ENCODE data around the gene ZNF611. TPM values are rescaled to one million over a fixed set of nuclear protein-coding genes. Genes with fewer than 3 reads are reported as not detected.
"Not testable (repeated sequence)": the region's sequence is repeated elsewhere in the genome, so short reads cannot be mapped to it uniquely, and the experiment has no call there.

The ZNF611 gene
- total and polyA plus RNA-seq, 9 donors: 4.9 to 10.5 (median 7.1) TPM

DNA sequence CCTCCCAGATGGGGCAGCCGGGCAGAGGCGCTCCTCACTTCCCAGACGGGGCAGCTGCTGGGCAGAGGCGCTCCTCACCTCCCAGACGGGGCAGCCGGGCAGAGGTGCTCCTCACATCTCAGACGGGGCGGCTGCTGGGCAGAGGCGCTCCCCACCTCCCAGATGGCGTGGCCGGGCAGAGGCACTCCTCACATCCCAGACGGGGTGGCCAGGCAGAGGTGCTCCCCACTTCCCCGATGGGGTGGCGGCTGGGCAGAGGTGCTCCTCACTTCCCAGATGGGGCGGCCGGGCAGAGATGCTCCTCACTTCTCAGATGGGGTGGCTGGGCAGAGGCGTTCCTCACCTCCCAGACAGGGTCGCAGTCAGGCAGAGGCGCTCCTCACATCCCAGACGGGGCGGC, 14.3 kb downstream of the ZNF611 start:
- H3K27me3 ChIP-seq (ENCODE audit: control insufficient read depth, insufficient read depth, low read length); H3K9me3 ChIP-seq (replicated peaks; ENCODE audit: control insufficient read depth, low read depth, low read length); DNase-seq; H3K4me1 ChIP-seq (ENCODE audit: control insufficient read depth, insufficient read depth, low read length); H3K27ac ChIP-seq (ENCODE audit: low read length); H3K4me3 ChIP-seq (ENCODE audit: low read length): not testable (repeated sequence)
- H3K36me3 ChIP-seq (ENCODE audit: control insufficient read depth, insufficient read depth, low read length): peaks cover 20% of the 10 kb centered on the region
- WGBS (ENCODE audit: insufficient coverage): 97% methylated on average over 21 of the region's 21 CpGs

- WGBS (ENCODE audit: insufficient coverage): no CpG with 5 or more reads among the region's 1 CpG
- no peak for DNase-seq
- H3K9me3 ChIP-seq (replicated peaks; ENCODE audit: control insufficient read depth, low read depth, low read length): no peaks in the 10 kb centered on the region
- no peak overlapping the region for H3K4me3 ChIP-seq (ENCODE audit: low read length)
- no peaks in the 10 kb centered on the region for H3K4me1 ChIP-seq (ENCODE audit: control insufficient read depth, insufficient read depth, low read length)
- H3K36me3 ChIP-seq (ENCODE audit: control insufficient read depth, insufficient read depth, low read length): peaks cover 16% of the 10 kb centered on the region
- no peak overlapping the region for H3K27ac ChIP-seq (ENCODE audit: low read length)
- H3K27me3 ChIP-seq (ENCODE audit: control insufficient read depth, insufficient read depth, low read length): no peaks in the 10 kb centered on the region
Observed at GRCh38 chr19:52716522-52716921, 18.3 kb downstream of the ZNF611 start.

GRCh38 chr19:52715902-52716301, 18.9 kb downstream of the ZNF611 start:
- not testable (repeated sequence) for H3K27ac ChIP-seq (ENCODE audit: low read length); H3K27me3 ChIP-seq (ENCODE audit: control insufficient read depth, insufficient read depth, low read length); H3K4me3 ChIP-seq (ENCODE audit: low read length); DNase-seq; H3K4me1 ChIP-seq (ENCODE audit: control insufficient read depth, insufficient read depth, low read length); H3K9me3 ChIP-seq (replicated peaks; ENCODE audit: control insufficient read depth, low read depth, low read length)
- H3K36me3 ChIP-seq (ENCODE audit: control insufficient read depth, insufficient read depth, low read length): peaks cover 18% of the 10 kb centered on the region
- no CpG with 5 or more reads among the region's 4 CpGs for WGBS (ENCODE audit: insufficient coverage)

- H3K36me3 ChIP-seq (ENCODE audit: control insufficient read depth, insufficient read depth, low read length): peaks cover 17% of the 10 kb centered on the region
- H3K27ac ChIP-seq (ENCODE audit: low read length); H3K4me3 ChIP-seq (ENCODE audit: low read length): not testable (repeated sequence)
Observed at GRCh38 chr19:52715330-52715729, 19.5 kb downstream of the ZNF611 start.

DNA sequence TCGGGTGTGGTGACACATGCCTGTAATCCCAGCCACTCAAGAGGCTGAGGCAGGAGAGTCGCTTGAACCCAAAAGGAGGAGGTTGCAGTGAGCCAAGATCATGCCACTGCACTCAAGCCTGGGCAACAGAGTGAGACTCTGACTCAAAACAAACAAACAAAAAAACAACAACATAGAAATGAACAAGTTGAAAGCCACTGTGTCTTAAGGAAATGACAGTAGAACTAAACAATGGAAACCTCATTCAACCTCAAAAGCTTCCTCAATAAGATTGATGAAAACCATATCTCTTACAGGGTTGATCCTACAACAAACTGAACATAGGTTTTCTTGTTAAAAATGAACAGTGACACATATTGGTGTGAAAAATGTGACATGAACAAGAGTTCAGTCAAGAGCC, 21.8 kb downstream of the ZNF611 start:
- DNase-seq; H3K4me3 ChIP-seq (ENCODE audit: low read length); H3K9me3 ChIP-seq (replicated peaks; ENCODE audit: control insufficient read depth, low read depth, low read length); H3K27ac ChIP-seq (ENCODE audit: low read length); H3K27me3 ChIP-seq (ENCODE audit: control insufficient read depth, insufficient read depth, low read length); H3K4me1 ChIP-seq (ENCODE audit: control insufficient read depth, insufficient read depth, low read length): not testable (repeated sequence)
- H3K36me3 ChIP-seq (ENCODE audit: control insufficient read depth, insufficient read depth, low read length): peaks cover 25% of the 10 kb centered on the region
- WGBS (ENCODE audit: insufficient coverage): no CpG with 5 or more reads among the region's 2 CpGs

More at GRCh38 chr19:52715330-52715729, 19.5 kb downstream of the ZNF611 start:
- no CpG with 5 or more reads among the region's 5 CpGs for WGBS (ENCODE audit: insufficient coverage)
- not testable (repeated sequence) for H3K9me3 ChIP-seq (replicated peaks; ENCODE audit: control insufficient read depth, low read depth, low read length); H3K27me3 ChIP-seq (ENCODE audit: control insufficient read depth, insufficient read depth, low read length); DNase-seq; H3K4me1 ChIP-seq (ENCODE audit: control insufficient read depth, insufficient read depth, low read length)

DNA sequence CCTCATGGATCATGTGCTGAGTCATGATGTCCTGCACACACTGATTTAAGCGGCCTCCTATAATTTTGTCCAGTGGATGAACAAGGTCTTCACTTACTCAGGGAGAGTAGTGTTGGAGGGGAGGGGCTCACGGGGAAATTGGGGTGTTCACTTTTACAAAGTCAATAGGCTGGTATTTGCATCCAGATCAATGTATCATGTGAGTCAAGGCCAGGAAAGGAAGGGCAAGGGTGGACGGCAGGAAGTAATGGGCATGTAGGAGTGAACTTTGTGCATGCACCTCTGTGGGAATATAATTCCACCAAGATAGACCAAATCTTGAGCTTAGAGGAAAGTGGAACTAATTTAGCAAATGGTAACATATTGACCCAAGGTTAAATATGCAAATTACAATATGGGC, 23.2 kb downstream of the ZNF611 start:
- H3K4me3 ChIP-seq (ENCODE audit: low read length); H3K27ac ChIP-seq (ENCODE audit: low read length); H3K9me3 ChIP-seq (replicated peaks; ENCODE audit: control insufficient read depth, low read depth, low read length); DNase-seq; H3K27me3 ChIP-seq (ENCODE audit: control insufficient read depth, insufficient read depth, low read length); H3K4me1 ChIP-seq (ENCODE audit: control insufficient read depth, insufficient read depth, low read length): not testable (repeated sequence)
- H3K36me3 ChIP-seq (ENCODE audit: control insufficient read depth, insufficient read depth, low read length): peaks cover 25% of the 10 kb centered on the region
- WGBS (ENCODE audit: insufficient coverage): 100% methylated on average over 1 of the region's 3 CpGs

GRCh38 chr19:52710538-52710937, 24.3 kb downstream of the ZNF611 start:
- no peaks in the 10 kb centered on the region for H3K4me1 ChIP-seq (ENCODE audit: control insufficient read depth, insufficient read depth, low read length)
- H3K4me3 ChIP-seq (ENCODE audit: low read length): no peak overlapping the region
- H3K27me3 ChIP-seq (ENCODE audit: control insufficient read depth, insufficient read depth, low read length): no peaks in the 10 kb centered on the region
- whole genome bisulfite sequencing (ENCODE audit: insufficient coverage): no CpG with 5 or more reads among the region's 3 CpGs
- no peak for DNase-seq
- peaks cover 31% of the 10 kb centered on the region for H3K36me3 ChIP-seq (ENCODE audit: control insufficient read depth, insufficient read depth, low read length)
- no peak overlapping the region for H3K27ac ChIP-seq (ENCODE audit: low read length)
- no peaks in the 10 kb centered on the region for H3K9me3 ChIP-seq (replicated peaks; ENCODE audit: control insufficient read depth, low read depth, low read length)

DNA sequence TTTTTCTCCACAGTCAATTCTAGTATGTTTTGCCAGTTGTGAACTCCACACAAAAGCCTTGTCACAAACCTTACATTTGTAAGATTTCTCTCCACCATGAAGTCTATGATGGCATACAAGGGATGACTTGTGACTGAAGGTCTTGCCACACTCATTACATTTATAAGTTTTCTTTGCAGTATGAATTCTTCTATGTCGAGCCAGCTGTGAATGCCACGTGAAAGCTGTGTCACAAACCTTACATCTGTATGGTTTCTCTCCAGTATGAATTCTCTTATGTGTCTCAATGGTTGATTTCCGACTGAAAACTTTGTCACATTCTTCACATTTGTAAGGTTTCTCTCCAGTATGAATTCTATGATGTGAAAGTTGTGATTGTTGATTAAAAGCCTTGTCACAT, 29.2 kb downstream of the ZNF611 start:
- not testable (repeated sequence) for H3K4me1 ChIP-seq (ENCODE audit: control insufficient read depth, insufficient read depth, low read length); H3K27ac ChIP-seq (ENCODE audit: low read length); H3K9me3 ChIP-seq (replicated peaks; ENCODE audit: control insufficient read depth, low read depth, low read length); H3K27me3 ChIP-seq (ENCODE audit: control insufficient read depth, insufficient read depth, low read length); H3K4me3 ChIP-seq (ENCODE audit: low read length); DNase-seq
- no CpG with 5 or more reads among the region's 3 CpGs for WGBS (ENCODE audit: insufficient coverage)
- peaks cover 24% of the 10 kb centered on the region for H3K36me3 ChIP-seq (ENCODE audit: control insufficient read depth, insufficient read depth, low read length)

DNA sequence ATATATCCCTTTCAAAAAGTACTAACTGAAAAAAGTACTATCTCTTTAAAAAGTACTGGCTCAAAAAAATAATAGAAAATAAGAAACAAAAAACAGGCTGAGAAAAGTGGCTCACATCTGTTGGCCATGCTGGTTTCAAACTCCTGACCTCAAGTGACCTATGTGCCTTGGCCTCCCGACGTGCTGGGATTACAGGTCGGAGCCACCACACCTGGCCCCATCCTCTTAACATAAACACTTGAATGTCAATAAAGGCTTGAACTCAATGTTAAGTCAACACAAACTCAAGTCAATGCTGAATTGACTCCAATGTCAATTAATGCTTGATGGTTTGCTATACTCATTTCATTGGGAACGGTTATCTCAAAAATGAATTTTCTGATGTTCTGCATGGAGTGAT, 30.9 kb downstream of the ZNF611 start:
- no peaks in the 10 kb centered on the region for H3K27me3 ChIP-seq (ENCODE audit: control insufficient read depth, insufficient read depth, low read length)
- H3K9me3 ChIP-seq (replicated peaks; ENCODE audit: control insufficient read depth, low read depth, low read length): peaks cover 5% of the 10 kb centered on the region
- 89% methylated on average over 4 of the region's 4 CpGs for WGBS (ENCODE audit: insufficient coverage)
- no peak overlapping the region for H3K27ac ChIP-seq (ENCODE audit: low read length)
- H3K4me1 ChIP-seq (ENCODE audit: control insufficient read depth, insufficient read depth, low read length): no peaks in the 10 kb centered on the region
- no peak for DNase-seq
- H3K4me3 ChIP-seq (ENCODE audit: low read length): no peak overlapping the region
- H3K36me3 ChIP-seq (ENCODE audit: control insufficient read depth, insufficient read depth, low read length): peaks cover 17% of the 10 kb centered on the region

- no peak overlapping the region for H3K27ac ChIP-seq (ENCODE audit: low read length)
- 83% methylated on average over 7 of the region's 7 CpGs for WGBS (ENCODE audit: insufficient coverage)
- H3K36me3 ChIP-seq (ENCODE audit: control insufficient read depth, insufficient read depth, low read length): peaks cover 8% of the 10 kb centered on the region
- H3K4me1 ChIP-seq (ENCODE audit: control insufficient read depth, insufficient read depth, low read length): no peaks in the 10 kb centered on the region
- no peaks in the 10 kb centered on the region for H3K27me3 ChIP-seq (ENCODE audit: control insufficient read depth, insufficient read depth, low read length)
- no peak overlapping the region for H3K4me3 ChIP-seq (ENCODE audit: low read length)
- no peak for DNase-seq
- H3K9me3 ChIP-seq (replicated peaks; ENCODE audit: control insufficient read depth, low read depth, low read length): peaks cover 5% of the 10 kb centered on the region
Observed at GRCh38 chr19:52700673-52701072, 34.2 kb downstream of the ZNF611 start.

DNA sequence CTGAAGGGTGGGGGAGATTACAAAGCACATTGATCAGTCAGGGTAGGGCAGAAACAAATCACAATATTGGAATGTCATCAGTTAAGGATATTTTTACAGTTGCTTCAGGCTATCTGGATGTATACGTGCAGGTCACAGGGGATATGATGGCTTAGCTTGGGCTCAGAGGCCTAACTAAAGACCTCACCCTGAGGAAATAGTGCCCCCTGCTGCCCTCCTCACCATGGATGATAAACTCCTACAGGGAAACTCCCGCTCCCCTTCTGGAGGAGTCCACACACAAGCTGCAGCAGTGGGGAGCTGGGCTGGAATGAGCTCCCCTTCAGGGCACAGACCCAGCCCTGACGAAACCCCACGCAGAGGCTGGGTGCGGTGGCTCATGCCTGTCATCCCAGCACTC, 35.3 kb downstream of the ZNF611 start:
- not testable (repeated sequence) for H3K9me3 ChIP-seq (replicated peaks; ENCODE audit: control insufficient read depth, low read depth, low read length); H3K27ac ChIP-seq (ENCODE audit: low read length); H3K4me1 ChIP-seq (ENCODE audit: control insufficient read depth, insufficient read depth, low read length); H3K36me3 ChIP-seq (ENCODE audit: control insufficient read depth, insufficient read depth, low read length); H3K4me3 ChIP-seq (ENCODE audit: low read length); H3K27me3 ChIP-seq (ENCODE audit: control insufficient read depth, insufficient read depth, low read length)
- no CpG with 5 or more reads among the region's 5 CpGs for WGBS (ENCODE audit: insufficient coverage)
- peak; percentile 18 for DNase-seq
